Trophoblast cell (in vitro differentiated cells and primary cell): Measurements from ENCODE around the gene NRF1.

Experiments used
- DNase-seq, 2 donors: peaks; one replicate each; pipeline ENCODE4 v3.0.0-alpha.2; 2016
- H2AFZ ChIP-seq: 2 replicates; pipeline ENCODE4 v1.6.1; 2013; ENCODE audit warnings: low read length, moderate library complexity, mild to moderate bottlenecking; ENCODE audit not compliant: insufficient read depth, poor library complexity
- H2AK5ac ChIP-seq: 2 replicates; pipeline ENCODE4 v1.6.1; 2013; ENCODE audit warnings: mild to moderate bottlenecking, low read length
- H2BK120ac ChIP-seq: 2 replicates; pipeline ENCODE4 v1.6.1; 2013; ENCODE audit warnings: low read length, mild to moderate bottlenecking, moderate library complexity; ENCODE audit not compliant: insufficient read depth, poor library complexity
- H2BK12ac ChIP-seq: 2 replicates; pipeline ENCODE4 v1.6.1; 2013; ENCODE audit warnings: mild to moderate bottlenecking, low read length, moderate library complexity
- H2BK5ac ChIP-seq: 2 replicates; pipeline ENCODE4 v1.6.1; 2013; ENCODE audit warnings: low read length, low read depth, moderate library complexity, mild to moderate bottlenecking; ENCODE audit not compliant: poor library complexity
- H3K14ac ChIP-seq: 2 replicates; pipeline ENCODE4 v1.6.1; 2013; ENCODE audit warnings: mild to moderate bottlenecking, low read length
- H3K18ac ChIP-seq: 2 replicates; pipeline ENCODE4 v1.6.1; 2013; ENCODE audit warnings: mild to moderate bottlenecking, low read length
- H3K23ac ChIP-seq: 2 replicates; pipeline ENCODE4 v1.6.1; 2013; ENCODE audit warnings: low read length
- H3K27ac ChIP-seq: 2 replicates; pipeline ENCODE4 v1.5.1; 2013; ENCODE audit warnings: low read depth, mild to moderate bottlenecking, inconsistent platforms, low read length, moderate library complexity
- H3K27me3 ChIP-seq: 2 replicates; pipeline ENCODE4 v1.6.1; 2013; ENCODE audit warnings: inconsistent platforms, mild to moderate bottlenecking, low read length, moderate library complexity; ENCODE audit not compliant: insufficient read depth
- H3K36me3 ChIP-seq, 2 experiments: 1 replicate in 1 of 2; 2 replicates in 1 of 2; pipeline ENCODE4 v1.6.1; 2013; ENCODE audit warnings: low read length in 2 of 2, mild to moderate bottlenecking in 2 of 2, moderate library complexity in 1 of 2; ENCODE audit not compliant: insufficient read depth in 2 of 2, control insufficient read depth in 1 of 2
- H3K4ac ChIP-seq: 2 replicates; pipeline ENCODE4 v1.6.1; 2013; ENCODE audit warnings: low read depth, mild to moderate bottlenecking, low read length, moderate library complexity
- H3K4me1 ChIP-seq, 2 experiments: 1 replicate in 1 of 2; 2 replicates in 1 of 2; pipeline ENCODE4 v1.6.1; 2013; ENCODE audit warnings: low read length in 2 of 2, mild to moderate bottlenecking in 2 of 2, moderate library complexity in 1 of 2; ENCODE audit not compliant: insufficient read depth in 2 of 2, control insufficient read depth in 1 of 2
- H3K4me2 ChIP-seq: 2 replicates; pipeline ENCODE4 v1.6.1; 2013; ENCODE audit warnings: inconsistent platforms, mild to moderate bottlenecking, low read length, moderate library complexity
- H3K4me3 ChIP-seq: 2 replicates; pipeline ENCODE4 v1.5.1; 2013; ENCODE audit warnings: mild to moderate bottlenecking, low read depth, low read length, inconsistent platforms
- H3K79me1 ChIP-seq: one replicate; pipeline ENCODE4 v1.6.1; 2013; ENCODE audit warnings: low read length
- H3K79me2 ChIP-seq: 2 replicates; pipeline ENCODE4 v1.6.1; 2013; ENCODE audit warnings: low read length, mild to moderate bottlenecking; ENCODE audit not compliant: control insufficient read depth, insufficient read depth, poor library complexity
- H3K9ac ChIP-seq: 2 replicates; pipeline ENCODE4 v1.6.1; 2013; ENCODE audit warnings: mild to moderate bottlenecking, low read length
- H3K9me3 ChIP-seq: 2 replicates; pipeline ENCODE4 v1.6.1; 2013; ENCODE audit warnings: low read depth, mild to moderate bottlenecking, control low read depth, inconsistent platforms, low read length; ENCODE audit not compliant: insufficient read depth
- H4K12ac ChIP-seq: 2 replicates; pipeline ENCODE4 v1.6.1; 2013; ENCODE audit warnings: low read depth, mild to moderate bottlenecking, low read length, moderate library complexity
- H4K8ac ChIP-seq: 2 replicates; pipeline ENCODE4 v1.6.1; 2013; ENCODE audit warnings: low read depth, mild to moderate bottlenecking, low read length, moderate library complexity
- H4K91ac ChIP-seq: one replicate; pipeline ENCODE4 v1.6.1; 2013; ENCODE audit warnings: low read depth, mild to moderate bottlenecking, low read length, moderate library complexity
- WGBS: extraction: QIAGEN DNeasy Blood & Tissue Kit; methylation state at CpG from one replicate; pipeline ENCODE4 v1.1.7; 2013; ENCODE audit warnings: missing lambda C conversion rate; ENCODE audit not compliant: insufficient read length, insufficient coverage; ENCODE audit errors: extremely low coverage; 5-methylcytosine and 5-hydroxymethylcytosine counted together

The NRF1 gene

DNA sequence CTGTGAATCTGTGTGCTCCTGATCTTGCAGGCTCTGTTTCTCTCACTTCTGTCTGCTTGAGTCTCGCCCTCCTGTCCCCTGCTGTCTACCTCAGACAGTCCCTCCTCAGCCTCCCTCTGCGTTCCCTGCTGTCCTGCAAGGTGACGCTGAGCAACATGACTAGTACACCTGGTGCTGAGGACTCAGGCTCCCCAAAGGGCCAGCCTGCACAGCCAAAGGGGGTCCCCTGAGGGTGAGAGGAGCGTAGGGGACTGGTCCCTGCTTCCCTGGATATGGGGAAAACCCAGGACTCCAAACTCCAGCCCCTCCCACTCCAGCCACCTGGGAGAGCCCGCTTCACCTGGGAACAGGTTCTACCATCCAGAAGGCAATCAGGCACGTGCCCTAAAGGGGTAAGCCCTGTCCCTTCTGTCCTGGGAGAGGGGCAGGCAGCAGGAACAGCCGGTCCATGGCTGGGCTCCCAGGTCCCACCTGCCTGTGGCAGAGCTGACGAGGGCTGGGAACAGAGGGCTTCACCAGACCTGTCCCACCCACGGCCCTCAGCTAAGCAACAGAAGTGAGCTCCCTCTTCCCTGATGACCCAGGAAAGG lies 184.8 kb downstream of the NRF1 start:
- H3K9me3 ChIP-seq = peaks cover under 1% of the 10 kb centered on the region
- no peak overlapping the region for H2AK5ac ChIP-seq
- H3K79me1 ChIP-seq = no peaks in the 10 kb centered on the region
- H2BK5ac ChIP-seq = no peak overlapping the region
- no peak overlapping the region for H4K12ac ChIP-seq
- H3K4ac ChIP-seq = no peak overlapping the region
- H3K9ac ChIP-seq = no peak overlapping the region
- no peaks in the 10 kb centered on the region for H3K79me2 ChIP-seq
- H3K4me2 ChIP-seq = no peak overlapping the region
- H2BK12ac ChIP-seq = no peak overlapping the region
- DNase-seq = peak in 1 of 2 donors; percentile 44
- H3K4me3 ChIP-seq = no peak overlapping the region
- H3K14ac ChIP-seq = no peak overlapping the region
- no peak overlapping the region for H4K8ac ChIP-seq
- WGBS = no CpG with 5 or more reads among the region's 9 CpGs
- no peak overlapping the region for H4K91ac ChIP-seq
- H2BK120ac ChIP-seq = no peak overlapping the region
- H3K36me3 ChIP-seq = no peaks in the 10 kb centered on the region
- peaks cover 0 to 5% of the 10 kb centered on the region in 2 experiments for H3K4me1 ChIP-seq
- H3K23ac ChIP-seq = no peak overlapping the region
- no peak overlapping the region for H3K27ac ChIP-seq
- H3K27me3 ChIP-seq = no peaks in the 10 kb centered on the region
- no peak overlapping the region for H2AFZ ChIP-seq
- no peak overlapping the region for H3K18ac ChIP-seq

DNA sequence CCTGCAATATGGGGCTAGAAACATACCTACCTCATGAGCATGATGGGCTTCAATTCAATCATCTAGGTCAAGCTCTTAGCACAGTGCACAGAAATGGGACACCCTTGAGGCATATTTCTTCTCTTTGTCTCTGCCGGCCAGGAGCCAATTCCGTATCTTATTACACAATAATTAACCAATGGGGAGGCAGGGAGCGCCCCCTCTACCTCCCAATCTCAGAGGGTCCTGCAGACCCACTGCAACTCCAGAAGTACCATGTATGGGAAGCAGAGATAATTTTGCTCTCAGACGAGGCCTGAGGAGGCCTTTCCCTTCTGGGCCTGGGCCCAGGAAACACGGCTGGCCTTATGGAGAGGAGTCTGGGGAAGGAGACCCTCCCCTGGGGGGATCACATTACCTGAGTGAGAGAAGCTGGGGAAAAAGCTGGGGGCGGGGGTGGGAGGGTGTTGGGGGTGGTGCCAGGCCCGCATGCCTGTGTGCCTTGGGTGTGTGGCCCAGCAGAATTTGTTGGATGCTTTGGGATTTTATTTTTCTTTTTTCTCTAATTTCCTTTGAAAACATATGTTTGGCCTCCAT lies 185.8 kb downstream of the NRF1 start:
- H3K9me3 ChIP-seq = peaks cover 1% of the 10 kb centered on the region
- no peak overlapping the region for H2AK5ac ChIP-seq
- H2BK12ac ChIP-seq = no peak overlapping the region
- H3K79me1 ChIP-seq = no peaks in the 10 kb centered on the region
- H3K4me3 ChIP-seq = no peak overlapping the region
- H2BK5ac ChIP-seq = no peak overlapping the region
- no peaks in the 10 kb centered on the region for H3K79me2 ChIP-seq
- H3K18ac ChIP-seq = no peak overlapping the region
- H4K12ac ChIP-seq = no peak overlapping the region
- H3K14ac ChIP-seq = no peak overlapping the region
- H3K4me2 ChIP-seq = no peak overlapping the region
- H3K27ac ChIP-seq = no peak overlapping the region
- DNase-seq = no peak
- no peak overlapping the region for H2AFZ ChIP-seq
- no peak overlapping the region for H3K23ac ChIP-seq
- H4K91ac ChIP-seq = no peak overlapping the region
- no peak overlapping the region for H2BK120ac ChIP-seq
- H3K27me3 ChIP-seq = no peaks in the 10 kb centered on the region
- no peak overlapping the region for H3K4ac ChIP-seq
- WGBS = no CpG with 5 or more reads among the region's 7 CpGs
- peaks cover 0 to 5% of the 10 kb centered on the region in 2 experiments for H3K4me1 ChIP-seq
- H3K36me3 ChIP-seq = no peaks in the 10 kb centered on the region
- no peak overlapping the region for H4K8ac ChIP-seq
- H3K9ac ChIP-seq = no peak overlapping the region

DNA sequence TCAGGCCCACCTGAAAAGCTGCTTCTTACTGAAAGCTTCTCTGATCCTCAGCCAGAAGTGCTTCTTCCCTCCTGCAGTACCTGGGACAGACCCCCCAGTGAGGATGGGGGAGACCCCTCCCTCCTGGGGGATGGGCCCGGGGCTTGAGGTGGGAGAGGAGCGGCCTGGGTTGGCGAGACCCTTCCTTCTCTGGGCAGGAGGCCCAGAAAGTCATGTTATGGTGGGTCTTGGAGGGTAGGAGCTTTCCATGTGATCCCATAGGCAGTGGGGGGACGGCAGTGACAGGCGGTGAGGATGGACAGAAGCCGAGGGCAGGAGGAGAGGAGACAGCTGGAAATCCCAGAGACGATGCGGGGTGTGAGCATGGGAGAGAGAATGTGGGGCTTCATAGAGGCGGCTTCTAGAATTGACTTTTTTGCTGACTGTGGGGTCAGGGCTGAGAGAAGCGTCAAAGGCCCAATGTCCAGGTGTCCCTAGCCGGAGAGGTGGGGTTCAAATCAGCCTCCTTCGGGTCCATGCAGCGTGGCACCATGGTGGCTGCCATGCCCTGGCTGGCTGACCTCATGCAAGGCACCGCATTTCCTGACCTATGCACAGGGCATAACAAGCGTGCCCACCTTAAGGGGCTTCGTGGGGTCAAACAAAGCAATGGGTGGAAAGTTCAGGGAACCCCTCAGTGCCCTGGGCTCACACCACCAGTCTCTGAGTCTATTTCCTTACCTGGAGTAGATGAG lies 187.3 kb downstream of the NRF1 start:
- Histone ChIP-seq H3K18ac (no peak overlapping the region), H2BK5ac (no peak overlapping the region), H3K9ac (no peak overlapping the region), H2AK5ac (no peak overlapping the region), H3K4me2 (no peak overlapping the region), H3K4me1 (peaks cover 0 to 5% of the 10 kb centered on the region in 2 experiments), H3K79me1 (no peaks in the 10 kb centered on the region), H4K91ac (no peak overlapping the region), H4K12ac (no peak overlapping the region), H3K14ac (no peak overlapping the region), H3K23ac (no peak overlapping the region), H3K79me2 (no peaks in the 10 kb centered on the region), H2BK120ac (no peak overlapping the region), H3K36me3 (no peaks in the 10 kb centered on the region), H2BK12ac (no peak overlapping the region), H3K27ac (no peak overlapping the region), H3K4me3 (no peak overlapping the region), H4K8ac (no peak overlapping the region), H2AFZ (no peak overlapping the region), H3K9me3 (peaks cover 1% of the 10 kb centered on the region), H3K4ac (no peak overlapping the region), H3K27me3 (no peaks in the 10 kb centered on the region)
- DNase-seq = no peak
- no CpG with 5 or more reads among the region's 16 CpGs for WGBS

DNA sequence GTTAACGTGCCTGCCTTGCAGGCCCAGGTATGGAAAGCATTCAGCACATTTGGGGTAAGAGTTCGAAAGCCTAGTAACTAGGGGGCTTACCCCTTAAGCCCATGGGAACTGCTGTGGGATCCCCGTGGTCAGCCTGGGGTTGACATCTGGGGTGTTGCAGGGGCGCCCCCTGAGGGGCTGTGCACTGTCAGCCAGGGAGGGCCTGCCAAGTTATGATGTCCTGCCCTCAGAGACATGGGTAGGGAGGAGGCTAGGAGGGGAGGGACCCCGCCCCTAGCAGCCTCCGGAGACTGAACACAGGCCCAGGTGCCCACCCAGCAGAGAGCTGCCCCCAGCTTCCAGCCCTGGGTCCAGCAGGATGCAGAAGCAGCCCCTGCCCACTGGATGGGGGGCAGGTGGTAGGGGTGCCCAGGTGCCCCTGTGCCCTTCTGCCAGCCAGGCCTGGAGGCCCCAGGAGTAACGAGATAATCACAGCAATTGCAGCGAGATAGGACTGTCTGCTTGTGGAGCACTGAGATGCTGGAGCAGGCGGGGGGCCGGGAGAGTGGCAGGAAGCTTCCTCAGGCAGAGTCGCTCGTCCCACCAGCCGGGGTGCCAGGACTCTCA lies 187.9 kb downstream of the NRF1 start:
- no CpG with 5 or more reads among the region's 13 CpGs for WGBS

More for the DNA sequence above, 187.9 kb downstream of the NRF1 start:
- Histone ChIP-seq H3K23ac (no peak overlapping the region), H3K4me3 (no peak overlapping the region), H2AK5ac (no peak overlapping the region), H3K79me2 (no peaks in the 10 kb centered on the region), H4K8ac (no peak overlapping the region), H4K12ac (no peak overlapping the region), H2BK12ac (no peak overlapping the region), H4K91ac (no peak overlapping the region), H3K79me1 (no peaks in the 10 kb centered on the region), H2BK120ac (no peak overlapping the region), H3K9me3 (peaks cover 1% of the 10 kb centered on the region), H2BK5ac (no peak overlapping the region), H3K27me3 (no peaks in the 10 kb centered on the region), H3K14ac (no peak overlapping the region), H3K36me3 (no peaks in the 10 kb centered on the region), H3K4ac (no peak overlapping the region), H3K4me2 (no peak overlapping the region), H3K9ac (no peak overlapping the region), H3K18ac (no peak overlapping the region), H3K27ac (no peak overlapping the region), H3K4me1 (peaks cover 0 to 5% of the 10 kb centered on the region in 2 experiments), H2AFZ (no peak overlapping the region)
- DNase-seq = no peak
